Subcutaneous abdominal adipose tissue (tissue), 5 donors: ENCODE data around the gene HPCA.

ENCODE experiments used
- H3K27ac ChIP-seq: one replicate; pipeline ENCODE4 v1.7.0; 2013; ENCODE audit warnings: low read depth, mild to moderate bottlenecking, inconsistent platforms, low read length, moderate library complexity
- H3K27me3 ChIP-seq, 5 donors: one replicate each; pipeline ENCODE4 v1.7.0; 2013; ENCODE audit warnings: low read length in 5 of 5, inconsistent platforms in 1 of 5; ENCODE audit not compliant: control insufficient read depth in 5 of 5, insufficient read depth in 4 of 5
- H3K36me3 ChIP-seq, 5 donors: one replicate each; pipeline ENCODE4 v1.7.0; 2013; ENCODE audit warnings: low read length in 5 of 5; ENCODE audit not compliant: control insufficient read depth in 5 of 5, insufficient read depth in 5 of 5
- H3K4me1 ChIP-seq, 5 donors: one replicate each; pipeline ENCODE4 v1.7.0; 2013; ENCODE audit warnings: low read length in 5 of 5, mild to moderate bottlenecking in 3 of 5, moderate library complexity in 1 of 5; ENCODE audit not compliant: control insufficient read depth in 5 of 5, insufficient read depth in 5 of 5
- H3K4me3 ChIP-seq, 5 donors: one replicate each; pipeline ENCODE4 v1.7.0; 2013; ENCODE audit warnings: low read length in 5 of 5, low read depth in 1 of 5
- H3K9ac ChIP-seq, 5 donors: one replicate each; pipeline ENCODE4 v1.7.0; 2013; ENCODE audit warnings: low read length in 5 of 5, mild to moderate bottlenecking in 4 of 5, moderate library complexity in 3 of 5
- H3K9me3 ChIP-seq, 5 donors: one replicate each; pipeline ENCODE4 v1.7.0; 2013; ENCODE audit warnings: low read length in 5 of 5; ENCODE audit not compliant: control insufficient read depth in 5 of 5
- donor health status: healthy.
- donor health status: healthy.
- donor health status: healthy.
- donor health status: healthy.
- donor health status: healthy.

The HPCA gene

DNA sequence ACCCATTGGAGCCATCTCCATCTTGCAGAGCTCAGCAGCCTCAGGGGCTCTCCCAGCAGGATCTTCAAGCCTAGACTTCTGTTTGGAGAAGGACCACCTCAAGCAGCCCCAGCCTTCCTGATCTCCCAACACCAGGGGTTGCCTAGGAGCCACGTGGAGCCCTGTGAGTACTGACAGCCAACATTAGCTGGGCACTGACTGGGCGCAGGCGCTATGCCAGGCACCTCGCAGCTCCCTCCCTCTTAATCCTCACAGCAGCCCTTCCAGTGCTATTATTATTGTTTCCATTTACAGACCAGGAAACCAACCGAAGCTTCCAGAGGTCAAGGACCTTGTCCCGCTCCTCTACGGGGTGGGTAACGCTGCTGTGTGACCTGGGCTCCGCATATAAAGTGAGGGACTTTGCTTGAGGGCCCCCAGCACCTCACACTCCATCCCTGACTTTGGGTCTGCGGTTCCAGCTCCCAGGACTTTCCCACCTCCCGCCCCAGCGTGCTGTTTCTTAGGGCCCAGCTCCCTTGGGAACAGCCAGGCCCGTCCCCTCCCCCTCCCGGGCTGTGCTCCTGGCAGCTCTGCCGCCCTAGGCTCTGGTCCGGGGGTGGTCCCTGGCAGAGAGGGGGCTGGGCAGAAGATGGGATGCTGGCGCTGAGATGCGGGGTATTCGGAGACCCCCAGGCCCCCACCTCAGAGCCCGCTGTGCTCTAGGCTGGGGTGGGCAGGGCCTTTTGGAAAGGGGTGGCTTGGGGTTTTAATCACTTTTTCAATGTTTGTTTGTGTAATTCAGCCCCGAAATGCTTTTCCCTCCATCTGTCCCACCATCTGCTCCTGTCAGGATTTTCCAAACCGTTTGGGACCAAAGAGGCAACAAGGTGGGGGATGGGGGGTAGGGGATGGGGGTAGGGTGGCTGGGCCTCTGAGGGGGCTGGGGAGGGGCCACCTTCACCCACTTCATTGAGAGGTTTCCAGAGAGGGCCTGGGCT, 4.1 kb upstream of the HPCA start:
- no peaks in the 10 kb centered on the region for H3K9me3 ChIP-seq
- no peak overlapping the region for H3K9ac ChIP-seq
- peaks cover 19 to 47% (median 40%) of the 10 kb centered on the region in 5 donors for H3K27me3 ChIP-seq
- H3K36me3 ChIP-seq, result no peaks in the 10 kb centered on the region
- no peak overlapping the region for H3K27ac ChIP-seq
- no peak overlapping the region for H3K4me3 ChIP-seq
- peaks cover 0 to 9% (median 5%) of the 10 kb centered on the region in 5 donors for H3K4me1 ChIP-seq

DNA sequence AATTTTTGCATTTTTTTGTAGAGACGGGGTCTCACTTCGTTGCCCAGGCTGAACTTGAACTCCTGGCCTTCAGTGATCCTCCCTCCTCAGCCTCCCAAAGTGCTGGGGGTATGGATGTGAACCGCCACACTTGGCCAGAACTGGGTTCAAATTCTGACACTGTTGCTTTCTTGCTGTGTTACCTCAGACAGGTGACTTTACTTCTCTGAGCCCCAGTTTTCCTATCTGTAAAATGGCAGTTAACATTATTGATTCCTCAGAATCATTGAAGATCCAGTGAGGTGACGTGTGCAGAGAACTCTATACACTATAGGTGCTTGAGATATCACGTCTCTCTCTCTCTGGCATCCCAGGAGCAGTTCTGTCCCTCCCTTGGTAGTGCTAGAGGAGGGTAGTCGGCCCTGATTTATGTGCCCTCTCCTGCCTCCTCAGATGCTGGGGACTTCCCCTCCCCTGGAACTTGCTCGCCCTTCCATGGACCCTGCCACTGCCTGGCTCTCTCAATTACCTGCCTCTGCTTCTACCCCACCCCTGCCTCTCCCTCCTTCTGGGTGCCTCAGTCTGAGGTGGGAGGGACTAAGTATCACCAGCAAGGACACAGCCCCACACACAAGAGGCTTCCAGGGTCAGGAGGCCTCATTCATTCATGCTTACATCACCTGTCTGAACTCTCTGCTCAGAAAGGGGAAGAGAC, 2.8 kb upstream of the HPCA start:
- H3K27ac ChIP-seq, result no peak overlapping the region
- peaks cover 25 to 49% (median 42%) of the 10 kb centered on the region in 5 donors for H3K27me3 ChIP-seq
- no peak overlapping the region for H3K9ac ChIP-seq
- H3K4me1 ChIP-seq, result peaks cover 0 to 9% (median 5%) of the 10 kb centered on the region in 5 donors
- no peak overlapping the region for H3K4me3 ChIP-seq
- H3K36me3 ChIP-seq, result no peaks in the 10 kb centered on the region
- no peaks in the 10 kb centered on the region for H3K9me3 ChIP-seq

DNA sequence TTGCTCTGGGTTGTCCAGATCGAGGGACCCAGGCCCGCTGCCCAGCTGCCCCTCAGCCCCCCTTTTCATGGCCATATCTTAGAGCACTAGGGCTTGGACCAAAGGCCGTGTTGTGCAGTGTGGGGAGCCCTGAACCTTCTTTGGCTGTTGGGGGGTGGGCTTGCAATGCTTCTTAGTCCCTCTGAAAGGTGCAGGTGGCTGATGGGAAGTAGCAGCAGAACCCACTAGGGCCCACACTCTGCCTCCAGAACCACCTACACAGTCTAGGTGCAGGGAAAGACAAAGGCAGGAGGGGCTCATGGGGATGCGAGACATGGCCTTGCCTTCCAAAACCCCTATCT, 2.3 kb upstream of the HPCA start:
- H3K4me3 ChIP-seq, result no peak overlapping the region
- no peaks in the 10 kb centered on the region for H3K36me3 ChIP-seq
- no peak overlapping the region for H3K27ac ChIP-seq
- no peak overlapping the region for H3K9ac ChIP-seq
- H3K4me1 ChIP-seq, result peaks cover 0 to 9% (median 5%) of the 10 kb centered on the region in 5 donors
- H3K27me3 ChIP-seq, result peaks cover 21 to 50% (median 41%) of the 10 kb centered on the region in 5 donors
- no peaks in the 10 kb centered on the region for H3K9me3 ChIP-seq

DNA sequence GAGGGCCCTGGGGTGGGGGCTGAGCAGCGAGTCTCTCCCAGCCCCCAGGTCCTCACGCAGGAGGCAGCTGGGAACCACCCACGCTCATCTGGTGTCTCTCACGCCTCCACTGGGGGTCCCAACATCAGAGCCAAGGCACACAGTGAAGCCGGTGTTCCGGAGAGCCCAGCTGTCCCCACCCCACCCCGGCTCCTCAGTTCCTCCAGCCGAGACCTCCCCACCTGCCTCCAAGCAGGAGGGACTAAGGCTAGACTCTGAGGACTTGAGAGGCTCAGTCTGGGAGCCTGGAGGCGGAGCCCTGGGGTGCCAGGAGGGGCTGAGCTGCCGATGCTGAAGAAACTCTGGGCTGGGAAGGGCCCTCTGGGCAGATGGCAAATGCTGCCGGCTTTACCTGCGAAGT, 1.6 kb upstream of the HPCA start:
- no peak overlapping the region for H3K9ac ChIP-seq
- no peaks in the 10 kb centered on the region for H3K9me3 ChIP-seq
- no peak overlapping the region for H3K27ac ChIP-seq
- H3K4me3 ChIP-seq, result no peak overlapping the region
- peaks cover 21 to 50% (median 42%) of the 10 kb centered on the region in 5 donors for H3K27me3 ChIP-seq
- H3K36me3 ChIP-seq, result no peaks in the 10 kb centered on the region
- H3K4me1 ChIP-seq, result peaks cover 0 to 9% (median 5%) of the 10 kb centered on the region in 5 donors

DNA sequence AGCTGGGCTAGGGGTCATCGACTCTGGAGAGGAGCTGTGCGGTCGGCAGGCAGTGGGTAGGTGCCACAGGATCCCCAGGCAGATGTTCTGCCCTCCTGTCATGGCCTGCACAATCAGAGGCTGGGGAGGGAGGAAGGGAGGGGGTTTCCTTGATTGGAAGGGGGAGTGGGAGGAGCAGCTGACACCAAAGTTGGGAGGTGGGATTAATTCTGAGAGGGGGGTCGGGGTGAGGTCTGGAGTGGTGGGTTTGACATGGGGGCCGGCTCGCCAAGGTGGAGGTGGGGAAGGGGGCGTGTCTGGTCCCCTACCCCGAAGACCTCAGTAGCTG, 651 bp upstream of the HPCA start:
- H3K9me3 ChIP-seq, result no peaks in the 10 kb centered on the region
- peaks cover 0 to 9% (median 5%) of the 10 kb centered on the region in 5 donors for H3K4me1 ChIP-seq
- H3K27me3 ChIP-seq, result peaks cover 21 to 50% (median 46%) of the 10 kb centered on the region in 5 donors
- no peaks in the 10 kb centered on the region for H3K36me3 ChIP-seq
- no peak overlapping the region for H3K4me3 ChIP-seq
- no peak overlapping the region for H3K9ac ChIP-seq
- no peak overlapping the region for H3K27ac ChIP-seq

DNA sequence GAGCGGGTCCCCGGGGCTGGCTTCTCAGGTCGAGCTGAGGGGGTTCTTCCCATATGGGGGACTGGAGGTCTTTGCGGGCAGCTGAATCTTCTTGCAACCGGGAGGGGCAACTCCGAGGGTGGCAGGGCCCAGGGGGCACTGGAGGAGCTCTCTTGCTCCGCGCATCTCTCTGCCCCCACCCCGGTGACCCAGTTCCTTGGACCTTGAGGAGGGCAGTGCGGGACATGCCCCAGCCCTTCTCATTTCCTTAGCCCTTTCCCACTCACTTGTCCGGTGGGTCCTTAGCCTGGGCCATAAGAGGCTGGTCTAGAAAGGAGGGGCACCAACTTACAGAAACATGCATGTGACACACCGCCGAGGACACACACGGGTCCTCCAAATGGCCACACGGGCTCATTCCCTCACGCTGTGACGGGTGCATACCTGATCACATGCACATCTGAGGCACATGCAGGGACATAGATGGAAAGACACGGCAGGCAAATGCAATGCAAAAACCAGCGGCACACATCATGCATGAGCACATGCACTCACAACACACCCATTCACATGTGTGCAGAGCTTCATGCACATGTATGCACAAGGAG, 630 bp downstream of the HPCA start:
- Histone ChIP-seq H3K9me3 (no peaks in the 10 kb centered on the region), H3K4me3 (no peak overlapping the region), H3K27ac (no peak overlapping the region), H3K4me1 (peaks cover 0 to 8% (median 4%) of the 10 kb centered on the region in 5 donors), H3K36me3 (no peaks in the 10 kb centered on the region), H3K9ac (no peak overlapping the region), H3K27me3 (peaks cover 21 to 59% (median 53%) of the 10 kb centered on the region in 5 donors)

DNA sequence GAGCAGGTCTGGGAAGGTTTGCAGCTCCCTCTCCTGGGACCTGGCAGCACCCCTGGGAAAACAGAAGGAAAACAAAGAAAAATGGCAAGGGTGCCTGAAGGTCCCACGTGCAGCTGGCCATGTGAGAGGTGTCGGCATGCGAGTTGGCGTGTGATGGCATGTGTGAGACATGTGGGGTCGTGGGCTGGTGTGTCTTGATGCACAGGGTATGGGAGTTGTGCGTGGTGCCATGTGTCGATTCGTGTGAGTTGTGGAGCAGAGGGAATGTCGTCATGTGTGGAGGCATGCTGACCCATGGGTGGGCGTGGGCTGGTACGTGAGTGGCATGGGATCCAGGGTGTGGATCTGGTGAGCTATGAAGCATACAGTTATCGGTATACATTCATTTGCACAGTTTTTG, 1.3 kb downstream of the HPCA start:
- Histone ChIP-seq H3K4me3 (no peak overlapping the region), H3K27ac (no peak overlapping the region), H3K36me3 (no peaks in the 10 kb centered on the region), H3K9ac (no peak overlapping the region), H3K4me1 (peaks cover under 1 to 6% (median 2%) of the 10 kb centered on the region in 5 donors), H3K9me3 (peaks cover 0 to 1% (median 0%) of the 10 kb centered on the region in 5 donors), H3K27me3 (peaks cover 28 to 66% (median 59%) of the 10 kb centered on the region in 5 donors)

DNA sequence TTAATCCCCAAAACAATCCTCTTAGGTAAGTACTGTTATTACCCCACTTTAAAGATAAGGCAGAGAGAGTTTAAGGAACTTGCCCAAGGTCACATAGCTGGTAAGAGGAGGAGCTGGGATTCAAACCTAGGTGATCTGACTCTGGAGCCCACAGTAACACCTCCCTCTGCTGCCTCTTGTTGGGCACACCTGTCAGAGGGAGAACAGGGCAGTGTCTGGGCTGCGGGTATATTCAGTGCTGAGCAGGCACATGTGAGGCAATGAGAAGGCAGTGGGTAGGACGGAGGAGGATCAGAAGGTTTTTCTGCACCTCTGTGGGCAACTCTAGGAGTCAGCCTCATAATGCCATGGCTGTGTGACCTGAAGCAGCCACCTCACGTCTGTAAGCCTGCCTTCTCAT, 1.8 kb downstream of the HPCA start:
- H3K9me3 ChIP-seq, result peaks cover 0 to 3% (median 0%) of the 10 kb centered on the region in 5 donors
- H3K36me3 ChIP-seq, result no peaks in the 10 kb centered on the region
- H3K4me1 ChIP-seq, result peaks cover 1 to 11% (median 6%) of the 10 kb centered on the region in 5 donors
- H3K4me3 ChIP-seq, result no peak overlapping the region
- H3K27ac ChIP-seq, result no peak overlapping the region
- H3K27me3 ChIP-seq, result peaks cover 30 to 68% (median 63%) of the 10 kb centered on the region in 5 donors
- H3K9ac ChIP-seq, result no peak overlapping the region

DNA sequence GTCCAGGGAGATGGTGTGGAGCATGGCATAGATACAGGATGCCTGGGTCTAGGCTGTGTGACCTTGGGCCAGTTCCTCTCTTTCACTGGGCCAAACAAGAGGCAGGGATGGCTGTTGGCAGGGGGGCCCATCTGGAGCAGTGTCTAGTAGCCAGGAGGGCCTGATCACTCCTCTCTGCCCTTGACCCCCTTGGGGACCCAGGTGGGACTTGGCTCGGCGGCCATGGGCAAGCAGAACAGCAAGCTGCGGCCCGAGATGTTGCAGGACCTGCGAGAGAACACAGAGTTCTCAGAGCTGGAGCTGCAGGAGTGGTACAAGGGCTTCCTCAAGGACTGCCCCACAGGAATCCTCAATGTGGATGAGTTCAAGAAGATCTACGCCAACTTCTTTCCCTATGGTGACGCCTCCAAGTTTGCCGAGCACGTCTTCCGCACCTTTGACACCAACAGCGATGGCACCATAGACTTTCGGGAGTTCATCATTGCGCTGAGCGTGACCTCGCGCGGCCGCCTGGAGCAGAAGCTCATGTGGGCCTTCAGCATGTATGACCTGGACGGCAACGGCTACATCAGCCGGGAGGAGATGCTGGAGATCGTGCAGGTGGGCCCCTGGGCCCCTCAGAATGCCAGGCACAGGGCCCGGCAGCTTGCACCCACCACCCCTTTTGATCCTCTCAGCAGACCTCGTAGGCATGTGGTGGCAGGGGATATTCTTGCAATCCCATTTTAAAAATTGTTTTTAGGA, 2.6 kb downstream of the HPCA start:
- Histone ChIP-seq H3K4me3 (no peak overlapping the region), H3K36me3 (no peaks in the 10 kb centered on the region), H3K9ac (no peak overlapping the region), H3K9me3 (peaks cover 0 to 3% (median 0%) of the 10 kb centered on the region in 5 donors), H3K27me3 (peaks cover 30 to 71% (median 61%) of the 10 kb centered on the region in 5 donors), H3K4me1 (peaks cover 1 to 16% (median 13%) of the 10 kb centered on the region in 5 donors), H3K27ac (no peak overlapping the region)
